HUES64 (cell line): ENCODE measurements around the gene EMD.

ENCODE experiments used
- H3K27ac ChIP-seq: 2 replicates; pipeline ENCODE4 v1.7.0; 2013; ENCODE audit warnings: low read depth, low read length, inconsistent platforms
- H3K27me3 ChIP-seq: 2 replicates; pipeline ENCODE4 v1.6.1; 2013; ENCODE audit warnings: mild to moderate bottlenecking, low read length; ENCODE audit not compliant: insufficient read depth
- H3K36me3 ChIP-seq: 2 replicates; pipeline ENCODE4 v1.6.1; 2013; ENCODE audit warnings: mild to moderate bottlenecking, low read length; ENCODE audit not compliant: insufficient read depth
- H3K4me1 ChIP-seq: 2 replicates; pipeline ENCODE4 v1.6.1; 2013; ENCODE audit warnings: mild to moderate bottlenecking, low read length, moderate library complexity; ENCODE audit not compliant: insufficient read depth
- H3K4me3 ChIP-seq: 2 replicates; pipeline ENCODE4 v1.5.1; 2013; ENCODE audit warnings: mild to moderate bottlenecking, low read length, moderate library complexity
- H3K9ac ChIP-seq: 2 replicates; pipeline ENCODE4 v1.6.1; 2013; ENCODE audit warnings: mild to moderate bottlenecking, low read depth, low read length
- H3K9me3 ChIP-seq: 2 replicates; pipeline ENCODE4 v1.6.1; 2013; ENCODE audit warnings: low read depth, low read length; ENCODE audit not compliant: insufficient read depth
- WGBS: fragments of 150-250, 120-280 bp; methylation state at CpG from one replicate; pipeline ENCODE4 v1.1.7; 2013; ENCODE audit warnings: missing lambda C conversion rate; 5-methylcytosine and 5-hydroxymethylcytosine counted together

EMD gene

GRCh38 chrX:154409222-154409871 lies 30.3 kb downstream of the EMD start, which contains the start of gene DNASE1L1:
Gene DNASE1L1 (minus strand): TSS chrX:154409254. CDS start chrX:154405568, 3,686 bp downstream.
- H3K27me3 ChIP-seq = no peaks in the 10 kb centered on the region
- H3K9me3 ChIP-seq = no peaks in the 10 kb centered on the region
- H3K27ac ChIP-seq = peak within 1 kb of the TSS; percentile 45; the same call in 1 of the 2 replicates
- peak within 1 kb of the TSS; percentile 44 for H3K9ac ChIP-seq
- peaks cover 4% of the 10 kb centered on the region; the same call in 1 of the 2 replicates for H3K4me1 ChIP-seq
- peak within 1 kb of the TSS; percentile 43 for H3K4me3 ChIP-seq
- peaks cover 6% of the 10 kb centered on the region for H3K36me3 ChIP-seq
- WGBS = 14% methylated on average over 26 of the region's 26 CpGs

- H3K9ac ChIP-seq = peak overlapping the region; percentile 66
- no peaks in the 10 kb centered on the region for H3K9me3 ChIP-seq
- H3K36me3 ChIP-seq = peaks cover 6% of the 10 kb centered on the region
- 5% methylated on average over 29 of the region's 29 CpGs for WGBS
- peaks cover 4% of the 10 kb centered on the region; the same call in 1 of the 2 replicates for H3K4me1 ChIP-seq
- H3K27me3 ChIP-seq = no peaks in the 10 kb centered on the region
- peak overlapping the region; percentile 21; the same call in 1 of the 2 replicates for H3K27ac ChIP-seq
- H3K4me3 ChIP-seq = peak overlapping the region; percentile 76
Observed at GRCh38 chrX:154411981-154412340, 32.9 kb downstream of the EMD start.

- Histone ChIP-seq H3K9ac (no peak overlapping the region), H3K4me1 (peaks cover 4% of the 10 kb centered on the region; the same call in 1 of the 2 replicates), H3K9me3 (no peaks in the 10 kb centered on the region), H3K4me3 (peak overlapping the region; percentile 76), H3K27me3 (no peaks in the 10 kb centered on the region), H3K36me3 (peaks cover 6% of the 10 kb centered on the region), H3K27ac (no peak overlapping the region)
- WGBS = 83% methylated on average over 3 of the region's 4 CpGs
Observed at GRCh38 chrX:154412468-154412867, 33.4 kb downstream of the EMD start.

GRCh38 chrX:154413142-154413541 lies 34.0 kb downstream of the EMD start:
- H3K9ac ChIP-seq = no peak overlapping the region
- no peak overlapping the region for H3K4me3 ChIP-seq
- peaks cover 6% of the 10 kb centered on the region for H3K36me3 ChIP-seq
- WGBS = 94% methylated on average over 6 of the region's 8 CpGs
- no peak overlapping the region for H3K27ac ChIP-seq
- no peaks in the 10 kb centered on the region for H3K27me3 ChIP-seq
- H3K4me1 ChIP-seq = peaks cover 4% of the 10 kb centered on the region; the same call in 1 of the 2 replicates
- H3K9me3 ChIP-seq = no peaks in the 10 kb centered on the region

- no peaks in the 10 kb centered on the region for H3K27me3 ChIP-seq
- peaks cover 4% of the 10 kb centered on the region; the same call in 1 of the 2 replicates for H3K4me1 ChIP-seq
- H3K9me3 ChIP-seq = no peaks in the 10 kb centered on the region
- H3K4me3 ChIP-seq = no peak overlapping the region
- 91% methylated on average over 7 of the region's 7 CpGs for WGBS
- peaks cover 6% of the 10 kb centered on the region for H3K36me3 ChIP-seq
- H3K9ac ChIP-seq = no peak overlapping the region
- no peak overlapping the region for H3K27ac ChIP-seq
Observed at GRCh38 chrX:154417157-154417556, 38.1 kb downstream of the EMD start.

GRCh38 chrX:154419189-154419588 lies 40.1 kb downstream of the EMD start:
- H3K9me3 ChIP-seq = no peaks in the 10 kb centered on the region
- 93% methylated on average over 8 of the region's 8 CpGs for WGBS
- no peaks in the 10 kb centered on the region for H3K27me3 ChIP-seq
- no peaks in the 10 kb centered on the region for H3K4me1 ChIP-seq
- no peak overlapping the region for H3K27ac ChIP-seq
- no peaks in the 10 kb centered on the region for H3K36me3 ChIP-seq
- H3K9ac ChIP-seq = no peak overlapping the region
- no peak overlapping the region for H3K4me3 ChIP-seq

- 94% methylated on average over 19 of the region's 19 CpGs for WGBS
- Histone ChIP-seq H3K4me3 (no peak overlapping the region), H3K27me3 (no peaks in the 10 kb centered on the region), H3K36me3 (no peaks in the 10 kb centered on the region), H3K27ac (no peak overlapping the region), H3K9me3 (no peaks in the 10 kb centered on the region), H3K4me1 (no peaks in the 10 kb centered on the region), H3K9ac (no peak overlapping the region)
Observed at GRCh38 chrX:154419688-154420401, 40.8 kb downstream of the EMD start.

GRCh38 chrX:154420402-154420756 lies 41.3 kb downstream of the EMD start:
- no peaks in the 10 kb centered on the region for H3K4me1 ChIP-seq
- no peaks in the 10 kb centered on the region for H3K36me3 ChIP-seq
- no peak overlapping the region for H3K27ac ChIP-seq
- H3K27me3 ChIP-seq = no peaks in the 10 kb centered on the region
- H3K9ac ChIP-seq = no peak overlapping the region
- no peak overlapping the region for H3K4me3 ChIP-seq
- no peaks in the 10 kb centered on the region for H3K9me3 ChIP-seq
- WGBS = 95% methylated on average over 10 of the region's 10 CpGs

GRCh38 chrX:154426916-154427770 lies 48.0 kb downstream of the EMD start:
- Histone ChIP-seq H3K4me1 (no peaks in the 10 kb centered on the region), H3K9ac (no peak overlapping the region), H3K9me3 (no peaks in the 10 kb centered on the region), H3K27ac (no peak overlapping the region; the same call in 1 of the 2 replicates), H3K27me3 (no peaks in the 10 kb centered on the region), H3K4me3 (no peak overlapping the region), H3K36me3 (0 out of 2 replicates have a peak, but pooled peaks cover 5% of the 10 kb centered on the region)
- WGBS = 92% methylated on average over 13 of the region's 13 CpGs

- Histone ChIP-seq H3K27ac (0 out of 2 replicates have a peak within 1 kb of the TSS, but pooled peaks have one; percentile 13), H3K4me3 (peak within 1 kb of the TSS; percentile 71), H3K36me3 (peaks cover 7% of the 10 kb centered on the region; the same call in 1 of the 2 replicates), H3K9ac (peak within 1 kb of the TSS; percentile 57), H3K27me3 (no peaks in the 10 kb centered on the region), H3K9me3 (no peaks in the 10 kb centered on the region), H3K4me1 (no peaks in the 10 kb centered on the region)
- 12% methylated on average over 86 of the region's 87 CpGs for WGBS
Observed at GRCh38 chrX:154428176-154429171, 49.4 kb downstream of the EMD start, which contains the start of gene ATP6AP1. Gene ATP6AP1 (plus strand): TSS chrX:154428677. CDS start chrX:154428693, 16 bp downstream.
